NCI-H2171 (cell line): ENCODE measurements around the gene ALKBH3.

Source experiments
- DNase-seq: peaks from one replicate; lab custom pipeline; 2025; lab: John Stamatoyannopoulos, UW

Gene ALKBH3

DNA sequence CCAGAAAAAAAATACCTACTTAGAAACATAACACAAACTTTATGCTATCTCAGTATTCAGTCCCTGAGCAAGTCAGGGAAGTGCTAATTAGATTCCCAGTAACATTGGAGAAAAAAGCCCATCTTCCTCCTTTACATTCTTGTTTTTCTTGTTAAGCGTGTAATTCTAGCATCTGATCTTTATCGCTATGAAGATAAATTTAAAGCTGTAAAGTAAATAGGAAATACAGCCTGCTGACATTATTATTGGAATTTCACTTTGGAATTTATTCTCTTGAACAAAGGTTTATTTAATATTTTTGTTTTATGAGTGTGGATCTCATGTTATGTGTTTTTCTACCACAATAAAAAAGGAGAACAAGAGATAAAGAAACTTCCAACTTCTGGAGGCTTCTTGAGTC, 13.9 kb downstream of the ALKBH3 start:
- no peak for DNase-seq

GRCh38 chr11:43895601-43896000, 15.0 kb downstream of the ALKBH3 start:
- DNase-seq: no peak

- no peak for DNase-seq
Observed at GRCh38 chr11:43898574-43898973, 17.9 kb downstream of the ALKBH3 start.

DNA sequence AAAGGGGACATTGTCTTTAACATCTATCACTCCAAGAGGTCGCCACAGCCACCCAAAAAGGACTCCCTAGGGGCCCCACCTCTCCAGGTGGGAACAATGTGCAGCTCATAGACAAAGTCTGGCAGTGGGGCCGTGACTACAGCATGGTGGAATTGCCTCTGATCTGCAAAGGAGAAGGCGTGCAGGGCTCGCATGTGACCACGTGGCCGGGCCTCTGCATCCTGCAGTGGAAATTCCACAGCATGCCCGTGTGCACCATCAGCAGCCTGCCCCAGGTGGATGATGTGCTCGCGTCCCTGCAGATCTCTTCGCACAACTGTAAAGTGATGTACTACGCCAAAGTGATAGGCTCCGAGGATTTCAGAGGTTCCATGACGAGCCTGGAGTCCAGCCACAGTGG, 18.5 kb downstream of the ALKBH3 start:
- no peak for DNase-seq

DNA sequence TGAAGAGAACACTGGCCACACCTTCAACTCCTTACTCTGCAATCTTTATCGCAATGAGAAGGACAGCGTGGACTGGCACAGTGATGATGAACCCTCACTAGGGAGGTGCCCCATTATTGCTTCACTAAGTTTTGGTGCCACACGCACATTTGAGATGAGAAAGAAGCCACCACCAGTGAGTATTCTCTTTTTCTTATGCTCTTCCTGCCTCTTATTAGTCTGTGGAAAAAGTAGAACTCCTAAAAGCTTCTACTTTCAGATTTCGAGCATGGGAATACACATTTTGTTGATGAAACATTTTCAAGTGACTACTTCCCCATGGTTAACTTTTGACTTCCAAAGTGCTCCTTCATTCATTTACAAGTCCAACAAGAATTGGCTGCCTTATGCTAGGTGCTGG, 20.9 kb downstream of the ALKBH3 start:
- no peak for DNase-seq

- no peak for DNase-seq
Observed at GRCh38 chr11:43903078-43903477, 22.4 kb downstream of the ALKBH3 start.

- DNase-seq: no peak
Observed at GRCh38 chr11:43903969-43904368, 23.3 kb downstream of the ALKBH3 start.

DNA sequence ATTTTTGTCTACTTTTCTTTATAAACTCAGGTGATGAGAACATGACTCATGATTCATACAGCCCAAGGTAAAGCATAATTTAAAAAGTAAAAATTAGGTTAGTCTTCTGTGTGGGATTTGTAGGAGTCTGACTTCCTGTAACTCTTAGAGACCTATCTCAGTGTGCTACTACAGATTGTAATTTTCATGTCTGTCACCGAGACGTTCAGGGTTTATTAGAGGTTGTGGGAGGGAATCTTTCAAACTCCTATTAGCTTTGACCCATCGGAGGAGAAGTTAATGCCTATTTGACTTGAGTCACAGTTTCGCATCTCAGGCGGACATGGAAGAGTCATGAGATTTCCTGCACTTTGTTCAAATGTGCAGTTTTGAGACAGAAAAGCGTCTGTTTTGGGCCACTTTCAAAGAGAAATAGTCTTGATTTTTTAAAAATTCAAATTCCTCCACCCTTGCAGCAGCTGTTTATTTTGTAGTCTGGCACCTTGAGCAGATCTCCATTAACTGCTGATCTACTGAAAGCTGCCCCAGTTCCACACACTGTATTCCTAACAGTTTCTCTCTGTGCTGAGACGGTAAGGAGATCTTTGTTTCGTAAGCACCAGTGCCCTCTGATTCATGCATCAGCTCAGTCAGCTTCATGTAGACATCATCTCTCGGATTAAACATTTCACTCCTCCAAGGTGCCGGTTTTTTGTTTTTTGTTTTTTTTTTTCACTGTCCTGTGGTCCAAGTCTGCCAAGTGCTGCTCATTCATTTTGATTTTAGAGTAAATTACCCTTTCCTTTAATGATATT, 24.3 kb downstream of the ALKBH3 start:
- DNase-seq: no peak

- no peak for DNase-seq
Observed at GRCh38 chr11:43905813-43906241, 25.2 kb downstream of the ALKBH3 start.

- DNase-seq: peak; percentile 42
Observed at GRCh38 chr11:43907028-43907975, 26.7 kb downstream of the ALKBH3 start.

- DNase-seq: no peak
Observed at GRCh38 chr11:43908191-43908590, 27.6 kb downstream of the ALKBH3 start.

DNA sequence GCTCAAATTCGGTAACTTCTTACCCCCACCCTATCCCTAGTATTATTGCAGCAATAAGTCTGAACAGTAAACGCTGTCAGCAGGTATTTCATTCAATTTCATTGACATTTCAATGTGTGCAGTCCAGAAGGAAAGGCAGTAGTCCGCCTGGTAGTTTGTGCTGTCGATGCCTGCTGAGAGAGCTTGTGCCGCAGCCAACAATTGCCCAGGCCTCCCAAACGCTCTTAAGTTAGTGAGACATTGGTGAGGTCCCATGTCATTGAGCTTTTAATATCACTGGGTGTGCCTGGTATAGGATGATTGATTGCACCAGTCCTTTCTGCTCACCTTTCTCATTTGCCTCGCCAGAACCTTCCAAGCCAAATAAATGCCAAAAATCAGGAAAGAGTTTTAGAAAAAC, 28.1 kb downstream of the ALKBH3 start:
- no peak for DNase-seq

GRCh38 chr11:43913829-43914380, 33.3 kb downstream of the ALKBH3 start:
- no peak for DNase-seq

- no peak for DNase-seq
Observed at GRCh38 chr11:43914466-43914865, 33.8 kb downstream of the ALKBH3 start.

DNA sequence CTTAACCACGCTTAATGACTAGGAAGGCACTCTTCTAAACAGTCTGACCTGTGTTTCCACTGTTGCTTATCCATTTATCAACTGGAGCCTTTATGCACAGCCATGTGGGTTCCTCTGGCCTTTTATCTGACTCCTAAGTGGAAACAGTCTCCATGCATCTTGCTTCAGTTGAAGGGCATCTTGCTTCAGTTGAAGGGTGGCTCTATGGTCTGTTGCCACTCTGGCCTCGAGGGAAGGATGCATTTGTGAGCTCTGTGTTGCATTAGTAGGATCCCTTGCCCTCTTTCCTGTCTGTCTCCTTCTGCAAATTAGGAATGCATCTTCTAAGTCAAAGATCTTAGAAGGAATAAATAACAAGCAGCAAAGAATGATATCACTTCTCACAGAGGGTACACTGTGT, 36.0 kb downstream of the ALKBH3 start:
- no peak for DNase-seq

DNA sequence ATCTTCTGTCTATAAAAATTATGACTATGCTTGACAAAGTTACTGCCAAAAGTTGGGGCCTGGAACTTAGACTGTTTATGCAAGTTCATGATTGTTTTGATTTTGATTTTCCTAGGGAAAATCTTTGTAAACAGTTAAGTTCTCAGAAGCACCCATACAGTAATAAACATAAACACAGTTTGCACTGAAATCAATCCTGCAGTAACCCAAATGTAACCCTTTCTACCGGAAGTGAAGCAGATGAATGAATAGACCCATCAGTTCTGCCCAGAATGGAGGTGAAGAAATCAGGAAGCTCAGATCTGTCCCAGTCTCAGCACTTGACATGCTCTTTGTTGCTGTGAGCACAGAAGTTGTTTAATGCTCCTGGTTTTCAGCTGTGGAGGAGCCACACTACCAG, 37.2 kb downstream of the ALKBH3 start:
- DNase-seq: no peak

GRCh38 chr11:43918662-43919061, 38.0 kb downstream of the ALKBH3 start:
- DNase-seq: no peak

DNA sequence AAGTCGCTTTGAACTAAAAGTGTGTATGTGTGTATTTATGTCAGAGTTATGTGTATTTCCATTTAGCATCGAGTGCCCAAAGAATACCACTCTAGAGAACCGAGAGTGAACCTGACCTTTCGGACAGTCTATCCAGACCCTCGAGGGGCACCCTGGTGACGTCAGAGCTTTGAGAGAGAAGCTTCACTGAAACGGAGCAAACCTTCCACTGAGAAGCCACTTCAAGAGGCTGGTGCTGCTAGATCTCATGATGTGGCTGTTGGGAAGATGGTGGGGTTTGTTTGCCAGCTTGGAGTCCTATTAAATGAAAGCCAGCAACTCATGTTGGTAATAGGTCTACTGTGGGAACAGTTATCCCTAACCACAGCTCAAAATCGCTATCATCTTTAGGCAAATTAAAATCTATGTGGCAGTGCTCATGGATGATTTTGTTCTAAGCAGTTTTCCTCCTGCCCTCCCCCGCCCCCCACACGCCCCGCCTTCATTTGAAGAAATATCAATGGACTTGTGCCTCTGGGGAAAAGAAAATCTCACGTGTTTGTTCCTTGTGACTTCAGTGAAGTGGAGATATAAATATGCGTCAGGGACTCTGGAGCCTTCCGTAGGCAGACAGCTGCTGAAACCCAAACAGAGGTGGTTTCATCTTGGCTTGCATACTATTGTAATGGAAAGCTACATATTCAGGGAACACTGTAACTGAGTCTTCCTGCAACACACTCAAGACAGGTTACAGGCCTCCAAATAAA, 39.4 kb downstream of the ALKBH3 start:
- peak; percentile 71 for DNase-seq

DNA sequence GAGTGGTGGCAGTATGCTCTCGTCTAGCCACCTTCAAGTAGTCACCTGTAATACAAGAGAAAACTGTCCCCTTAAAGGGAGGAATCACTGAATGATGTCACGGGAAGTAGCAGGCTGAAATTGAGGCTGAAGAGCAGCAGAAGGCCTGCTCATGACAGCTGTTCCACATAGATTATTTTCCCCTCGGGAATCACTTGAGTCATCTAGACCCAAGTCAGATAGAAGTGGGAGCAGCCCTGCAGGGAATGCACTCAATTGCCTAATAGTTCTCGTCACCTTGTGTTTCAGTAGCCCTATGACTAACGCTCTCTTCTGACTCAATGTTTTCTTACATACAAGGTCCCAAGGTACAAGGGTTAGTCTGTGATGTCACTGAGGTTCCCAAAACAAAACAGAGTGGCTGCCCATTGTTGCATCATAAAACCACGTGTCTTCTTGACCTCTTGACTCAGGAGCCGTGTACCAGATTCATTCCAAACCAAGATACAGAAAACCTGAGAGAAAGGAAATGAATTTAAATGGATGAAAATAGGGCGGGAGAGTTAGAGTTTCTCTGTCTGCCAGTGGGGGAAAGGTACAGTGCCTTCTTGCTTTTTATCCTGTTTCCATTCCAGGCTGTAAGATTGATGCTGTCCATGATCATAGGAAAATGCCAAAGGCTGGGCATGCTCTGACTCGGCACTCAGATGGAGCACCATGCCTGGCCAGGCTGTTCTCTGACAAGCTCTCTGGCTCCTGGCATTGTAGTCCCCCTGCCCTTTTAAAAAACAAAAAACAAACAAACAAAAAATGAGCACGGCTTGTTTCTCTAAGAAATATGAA, 40.2 kb downstream of the ALKBH3 start:
- peak; percentile 94 for DNase-seq

GRCh38 chr11:43921561-43922294, 41.1 kb downstream of the ALKBH3 start:
- peak; percentile 84 for DNase-seq

DNA sequence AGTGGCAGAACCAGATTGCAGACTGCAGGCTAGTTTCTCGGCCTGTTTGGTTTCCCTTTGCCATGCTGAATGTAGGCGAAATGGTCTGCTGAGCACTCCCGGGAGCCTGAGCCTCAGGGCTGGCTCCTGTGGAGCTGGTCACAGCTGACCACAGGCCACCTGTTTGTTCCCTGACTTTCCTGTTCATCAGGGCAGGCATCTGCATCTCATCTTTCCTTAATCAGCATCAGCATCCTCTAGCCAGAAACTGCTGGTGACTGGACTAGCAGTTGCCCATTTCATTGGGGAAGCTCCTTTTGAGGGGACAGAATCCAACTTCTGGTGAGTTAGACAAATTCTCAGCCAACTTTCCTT, 41.6 kb downstream of the ALKBH3 start:
- DNase-seq: no peak
